Endometrium (tissue), 2 donors: ENCODE measurements around the gene CREBRF.
"Not testable (repeated sequence)": the region's sequence is repeated elsewhere in the genome, so short reads cannot be mapped to it uniquely, and the experiment has no call there.

ENCODE experiments used
- FAIRE-seq: peaks from 2 replicates; lab custom pipeline; 2012; peaks lifted over from hg19 to GRCh38; lab: Jason Lieb, UNC
- donor health status: control.
- donor health status: control.

The CREBRF gene

GRCh38 chr5:173035904-173036707 is 20.0 kb upstream of the CREBRF start:
- no peak for FAIRE-seq

- no peak for FAIRE-seq
These were observed 17.0 kb upstream of the CREBRF start for GRCh38 chr5:173039188-173039587.

DNA sequence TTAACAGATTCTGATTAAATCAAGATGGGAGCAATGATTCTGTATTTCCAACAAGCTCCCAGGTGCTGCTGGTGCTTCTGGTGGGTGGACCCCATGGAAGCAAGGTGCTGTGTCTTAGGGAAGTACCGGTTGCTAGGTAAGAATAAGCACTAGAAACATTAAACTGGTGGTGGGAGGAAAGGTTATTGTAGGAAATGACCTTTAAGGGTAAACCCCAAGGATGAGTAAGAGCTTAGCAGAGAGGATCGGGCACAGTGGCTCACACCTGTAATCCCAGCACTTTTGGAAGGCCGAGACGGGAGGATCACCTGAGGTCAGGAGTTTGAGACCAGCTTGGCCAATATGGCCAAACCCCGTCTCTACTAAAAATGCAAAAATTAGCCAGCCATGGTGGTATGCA is 16.2 kb upstream of the CREBRF start:
- no peak for FAIRE-seq

DNA sequence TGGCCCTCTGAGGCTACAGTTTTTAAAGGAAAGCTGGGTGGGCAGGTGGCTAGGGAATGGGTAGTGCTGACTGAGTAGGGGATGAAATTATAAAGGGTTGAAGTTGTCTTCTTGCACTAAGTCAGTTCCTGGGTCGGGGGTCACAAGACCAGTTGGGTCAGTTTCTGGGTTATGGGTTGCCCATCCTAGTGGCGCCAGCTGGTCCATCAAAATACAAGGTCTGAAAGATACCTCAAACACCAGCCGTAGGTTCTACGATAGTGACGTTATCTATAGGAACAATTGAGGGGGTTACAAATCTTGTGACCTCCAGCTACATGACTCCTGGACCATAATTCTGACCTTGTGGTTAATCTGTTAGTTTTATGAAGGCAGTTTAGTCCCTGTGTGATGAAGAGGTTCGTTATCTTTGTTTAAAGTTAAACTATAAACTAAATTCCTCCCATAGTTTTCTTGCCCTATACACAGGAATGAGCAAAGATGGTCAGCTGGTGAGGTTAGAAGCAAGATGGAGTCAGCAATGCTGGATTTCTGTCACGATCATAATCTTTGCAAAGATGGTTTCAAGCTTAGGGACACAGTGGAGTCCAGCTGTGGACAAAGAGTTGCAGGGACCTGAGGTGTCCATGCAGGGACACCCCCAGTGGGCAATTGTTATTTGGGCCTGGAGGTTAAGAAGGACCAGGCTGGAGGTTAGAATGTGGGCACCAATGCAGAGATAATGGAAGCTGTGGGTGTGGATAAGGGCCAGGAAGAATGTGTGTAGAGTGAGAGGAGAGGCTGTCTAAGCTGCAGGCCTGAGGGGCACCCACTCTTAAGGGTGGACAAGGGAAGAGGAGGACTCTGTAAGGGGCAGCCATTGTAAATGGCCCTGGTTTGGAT is 14.0 kb upstream of the CREBRF start:
- no peak for FAIRE-seq

GRCh38 chr5:173042763-173043107 is 13.4 kb upstream of the CREBRF start:
- no peak for FAIRE-seq

DNA sequence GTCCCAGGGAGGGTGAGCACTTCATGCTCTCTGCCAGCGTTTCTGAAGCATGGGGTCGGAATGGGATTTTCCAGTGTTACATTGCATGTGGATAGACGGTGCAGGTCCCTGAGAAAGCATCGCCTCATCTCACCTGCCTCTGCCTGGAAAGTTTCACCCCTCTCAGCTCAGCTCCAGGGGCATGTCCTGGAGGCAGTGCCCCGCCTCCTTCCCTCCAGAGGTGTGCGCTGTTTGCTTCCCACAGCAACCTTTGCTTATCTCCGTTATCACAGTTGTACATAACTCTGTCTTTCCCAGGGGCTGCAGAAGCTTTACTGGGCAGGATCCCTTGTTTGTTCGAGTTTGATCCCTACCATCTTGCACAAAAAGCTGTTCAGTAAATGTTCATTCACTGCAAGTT is 10.7 kb upstream of the CREBRF start:
- no peak for FAIRE-seq

DNA sequence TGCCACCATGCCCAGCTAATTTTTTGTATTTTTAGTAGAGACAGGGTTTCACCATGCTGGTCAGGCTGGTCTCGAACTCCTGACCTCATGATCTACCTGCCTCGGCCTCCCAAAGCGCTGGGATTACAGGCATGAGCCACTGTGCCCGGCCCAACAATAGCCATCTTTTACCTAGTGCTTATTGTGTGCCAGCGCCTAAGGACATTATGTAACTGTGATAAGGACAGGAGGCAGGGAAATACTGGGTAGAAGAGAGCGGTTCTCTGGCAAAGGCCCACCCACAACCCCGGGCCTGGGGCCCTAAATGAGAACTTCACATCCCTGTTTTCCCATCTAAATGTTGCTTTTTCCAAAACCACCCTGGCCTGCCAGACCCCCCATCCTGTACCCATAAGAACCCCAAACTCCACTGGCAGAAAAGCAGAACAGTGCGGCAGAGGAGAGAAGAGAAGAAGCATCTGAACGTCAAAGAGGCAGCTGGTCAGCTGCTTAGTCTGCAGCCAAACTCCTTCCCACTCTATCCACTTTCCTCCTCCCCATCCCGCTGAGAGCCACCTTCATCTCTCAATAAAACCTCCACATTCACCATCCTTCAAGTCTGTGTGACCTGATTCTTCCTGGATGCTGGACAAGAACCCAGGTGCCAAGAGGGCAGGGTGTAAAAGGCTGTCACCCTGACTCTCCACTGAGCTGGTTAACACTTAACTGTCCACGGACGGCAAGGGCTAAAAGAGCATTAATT is 8.9 kb upstream of the CREBRF start:
- not testable (repeated sequence) for FAIRE-seq

DNA sequence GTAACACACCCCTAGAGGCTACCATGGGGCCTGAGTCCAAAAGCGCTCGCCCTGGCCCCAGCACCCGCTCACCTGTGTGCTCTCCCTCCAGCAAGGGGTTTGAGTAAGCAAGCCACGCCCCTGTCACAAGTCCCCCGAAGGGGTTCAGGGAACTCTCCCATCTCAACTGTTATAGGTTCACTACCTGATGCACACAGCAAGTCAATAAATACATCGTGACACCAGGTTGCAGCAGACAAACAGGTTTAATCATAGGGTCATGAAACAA is 8.4 kb upstream of the CREBRF start:
- no peak for FAIRE-seq

GRCh38 chr5:173050791-173051190 is 5.4 kb upstream of the CREBRF start:
- no peak for FAIRE-seq

DNA sequence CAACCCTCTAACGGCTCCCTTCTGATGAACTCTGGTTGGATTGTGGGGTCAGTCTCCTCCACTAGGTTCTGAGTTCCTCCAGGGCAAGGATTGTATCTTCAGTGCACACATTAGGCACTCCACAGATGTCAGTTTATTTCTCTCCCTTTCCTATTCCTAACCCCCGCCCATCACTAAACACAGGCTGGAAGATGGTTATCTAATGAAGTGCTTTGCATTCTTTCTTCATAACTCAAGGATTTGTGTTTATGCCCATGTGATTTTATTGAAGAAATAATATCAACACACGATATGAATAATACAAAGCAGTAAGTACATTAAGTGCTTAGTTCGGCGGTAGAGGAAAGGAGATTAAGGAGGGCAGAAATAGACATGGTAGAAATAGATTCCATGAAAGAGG is 4.4 kb upstream of the CREBRF start:
- FAIRE-seq = no peak

- no peak for FAIRE-seq
These were observed 3.1 kb upstream of the CREBRF start for GRCh38 chr5:173053041-173053440.

DNA sequence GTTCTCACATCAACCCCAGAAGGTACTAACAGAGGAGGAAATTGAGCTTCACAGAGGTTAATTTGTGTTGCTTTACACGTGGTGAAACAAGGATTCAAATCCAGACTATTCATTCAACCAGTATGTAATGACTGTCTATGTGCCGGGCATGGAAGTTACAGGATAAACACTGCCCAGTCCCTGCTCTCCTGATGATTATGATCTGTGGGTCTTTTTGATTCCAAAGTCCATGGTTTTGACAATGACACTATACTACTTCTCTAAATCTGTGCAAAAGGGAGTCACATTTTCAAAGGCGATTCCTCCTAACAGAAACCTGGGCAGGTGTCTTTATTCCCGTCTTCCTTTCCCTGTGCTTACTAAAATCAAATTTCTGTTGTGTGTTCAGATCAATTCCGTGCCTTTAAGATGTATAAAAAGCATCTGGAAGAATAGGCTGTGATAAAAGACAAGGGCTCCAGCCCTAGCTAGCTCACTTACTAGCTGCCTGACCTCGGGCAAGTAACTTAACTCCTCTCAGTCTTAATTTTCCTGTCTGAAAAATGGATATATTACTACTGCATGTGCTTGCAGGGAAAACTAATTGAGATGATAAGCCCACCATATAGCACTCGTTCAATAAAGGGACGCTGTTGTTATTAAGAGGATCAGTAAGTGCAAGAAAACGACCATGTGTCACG is 970 bp upstream of the CREBRF start:
- no peak for FAIRE-seq

- FAIRE-seq = no peak
These were observed 500 bp upstream of the CREBRF start for GRCh38 chr5:173055722-173055982.

- no peak for FAIRE-seq
These were observed 570 bp downstream of the CREBRF start for GRCh38 chr5:173056783-173057061.

DNA sequence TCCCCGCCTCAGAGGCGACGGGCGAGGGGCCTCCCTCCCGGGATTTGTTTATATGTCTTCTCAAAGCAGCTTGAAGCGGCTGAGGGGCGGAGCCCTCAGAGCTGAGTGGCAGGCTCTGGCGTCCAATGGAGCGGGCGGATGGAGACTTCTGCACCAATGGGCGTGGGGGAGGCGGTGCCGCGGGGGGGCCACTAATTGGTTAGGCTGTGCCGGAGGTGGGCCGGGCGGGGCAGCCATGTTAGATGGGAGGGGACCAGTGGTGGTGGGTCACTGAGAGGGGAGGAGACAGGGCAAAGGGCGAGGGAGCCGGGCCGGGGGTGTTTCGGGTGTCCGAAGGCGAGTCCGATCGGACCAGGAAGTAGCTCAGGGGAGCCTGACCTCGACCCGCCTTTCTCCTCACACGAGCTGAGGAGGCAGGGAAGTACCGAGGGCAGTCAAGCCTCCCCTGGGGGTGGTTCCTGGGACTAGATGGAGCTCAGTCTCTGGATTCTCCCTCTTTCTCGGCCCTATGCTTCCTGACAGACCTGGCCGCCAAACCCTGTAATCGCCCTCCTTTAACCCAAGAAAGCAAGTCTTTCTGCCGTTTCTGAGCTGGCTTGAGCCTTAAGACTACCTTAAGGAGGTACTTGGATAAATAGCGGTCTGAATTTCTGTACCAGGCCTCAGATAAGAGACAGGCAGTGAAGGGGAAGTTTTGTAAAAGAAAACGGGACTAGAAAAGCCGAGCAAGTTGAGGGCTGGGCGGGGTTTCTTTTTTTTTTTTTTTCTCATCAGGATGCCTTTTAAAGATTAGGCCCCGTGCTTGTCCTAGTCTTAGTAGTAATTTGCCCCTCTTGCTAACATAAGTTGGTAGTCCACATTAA is 1.1 kb downstream of the CREBRF start:
- peak; percentile 53 for FAIRE-seq

DNA sequence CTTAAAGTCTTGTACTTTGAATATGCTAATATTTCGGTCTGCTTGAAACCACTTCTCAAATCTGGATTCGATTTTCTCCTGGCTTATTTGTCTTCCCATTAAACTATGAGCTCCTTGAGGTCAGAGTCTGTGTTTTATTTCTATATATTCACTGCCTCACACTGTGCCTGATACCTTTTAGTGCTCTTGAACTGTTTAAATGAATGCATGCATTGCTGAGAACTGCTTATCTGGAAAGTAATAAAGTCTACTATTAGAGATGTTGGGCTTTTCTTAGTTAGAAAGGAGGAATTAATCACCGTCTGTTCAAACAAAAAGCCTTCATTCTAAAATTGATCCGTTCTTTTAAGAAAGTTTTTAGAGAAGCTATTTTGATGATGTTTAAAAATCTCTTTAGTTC is 6.0 kb downstream of the CREBRF start:
- no peak for FAIRE-seq

GRCh38 chr5:173065155-173065554 is 9.0 kb downstream of the CREBRF start:
- FAIRE-seq = no peak

- FAIRE-seq = no peak
These were observed 13.5 kb downstream of the CREBRF start for GRCh38 chr5:173069671-173070070.

GRCh38 chr5:173075137-173075843 is 19.1 kb downstream of the CREBRF start:
- FAIRE-seq = no peak

DNA sequence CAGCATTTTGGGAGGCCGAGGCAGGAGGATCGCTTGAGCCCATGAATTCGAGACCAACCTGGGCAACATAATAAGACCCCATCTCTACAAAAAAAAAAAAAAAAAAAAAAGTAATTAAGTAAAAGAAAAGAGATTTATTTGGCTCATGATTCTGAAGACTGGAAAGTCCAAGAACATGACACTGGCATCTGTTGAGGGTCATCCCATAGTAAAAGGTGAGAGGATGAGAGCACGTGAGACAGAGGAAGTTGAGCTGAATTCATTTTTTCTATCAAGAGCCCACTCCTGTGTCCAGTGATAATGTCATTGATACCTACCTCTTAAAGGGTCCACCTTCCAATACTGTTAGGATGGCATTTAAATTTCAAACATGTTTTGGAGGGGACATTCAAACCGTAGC is 19.8 kb downstream of the CREBRF start:
- no peak for FAIRE-seq

- FAIRE-seq = not testable (repeated sequence)
These were observed 20.3 kb downstream of the CREBRF start for GRCh38 chr5:173076471-173076870.
